Activated CD8-positive, alpha-beta memory T cell treated with anti-CD3 and anti-CD28 coated beads for 48 hours (primary cell): Measurements from ENCODE around the gene DUS1L.

Source experiments
- DNase-seq, 3 experiments: peaks; one replicate each; pipeline ENCODE4 v3.0.0-alpha.2; 2020; ENCODE audit warnings: low read depth in 2 of 3, low spot score in 2 of 3

The DUS1L gene

DNA sequence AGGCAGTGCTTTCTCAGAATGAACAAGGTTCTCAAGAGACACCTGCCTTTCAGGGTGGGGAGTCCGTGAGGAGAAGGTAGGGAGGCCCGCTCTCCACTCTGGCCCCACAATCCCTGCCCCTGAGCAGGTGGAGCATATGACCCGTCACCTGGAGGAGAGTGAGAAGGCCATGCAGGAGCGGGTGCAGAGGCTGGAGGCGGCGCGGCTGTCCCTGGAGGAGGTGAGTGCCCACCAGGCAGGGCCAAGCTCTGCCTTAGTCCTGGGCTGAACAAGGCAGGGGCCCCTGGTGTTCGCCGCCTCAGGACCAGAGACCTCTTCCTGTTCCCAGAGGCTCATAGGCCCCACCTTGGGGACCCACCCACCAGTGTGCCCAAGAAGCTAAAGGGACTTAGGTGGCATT, 36.6 kb downstream of the DUS1L start:
- no peak for DNase-seq

DNA sequence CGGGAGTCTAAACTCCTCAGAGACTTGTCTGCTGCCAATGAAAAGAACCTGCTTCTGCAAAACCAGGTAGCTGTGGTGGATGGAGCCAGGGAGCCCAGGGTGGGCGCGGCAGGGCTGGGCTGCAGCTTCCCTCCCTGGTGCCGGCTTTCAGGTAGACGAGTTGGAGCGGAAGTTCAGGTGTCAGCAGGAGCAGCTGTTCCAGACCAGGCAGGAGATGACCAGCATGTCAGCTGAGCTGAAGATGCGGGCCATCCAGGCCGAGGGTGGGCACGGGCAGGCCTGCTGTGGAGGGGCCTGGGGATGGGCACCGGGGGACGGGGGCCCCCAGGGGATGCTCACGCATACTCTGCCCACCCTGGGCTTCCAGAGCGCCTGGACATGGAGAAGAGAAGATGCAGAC, 37.4 kb downstream of the DUS1L start:
- DNase-seq, result no peak

DNA sequence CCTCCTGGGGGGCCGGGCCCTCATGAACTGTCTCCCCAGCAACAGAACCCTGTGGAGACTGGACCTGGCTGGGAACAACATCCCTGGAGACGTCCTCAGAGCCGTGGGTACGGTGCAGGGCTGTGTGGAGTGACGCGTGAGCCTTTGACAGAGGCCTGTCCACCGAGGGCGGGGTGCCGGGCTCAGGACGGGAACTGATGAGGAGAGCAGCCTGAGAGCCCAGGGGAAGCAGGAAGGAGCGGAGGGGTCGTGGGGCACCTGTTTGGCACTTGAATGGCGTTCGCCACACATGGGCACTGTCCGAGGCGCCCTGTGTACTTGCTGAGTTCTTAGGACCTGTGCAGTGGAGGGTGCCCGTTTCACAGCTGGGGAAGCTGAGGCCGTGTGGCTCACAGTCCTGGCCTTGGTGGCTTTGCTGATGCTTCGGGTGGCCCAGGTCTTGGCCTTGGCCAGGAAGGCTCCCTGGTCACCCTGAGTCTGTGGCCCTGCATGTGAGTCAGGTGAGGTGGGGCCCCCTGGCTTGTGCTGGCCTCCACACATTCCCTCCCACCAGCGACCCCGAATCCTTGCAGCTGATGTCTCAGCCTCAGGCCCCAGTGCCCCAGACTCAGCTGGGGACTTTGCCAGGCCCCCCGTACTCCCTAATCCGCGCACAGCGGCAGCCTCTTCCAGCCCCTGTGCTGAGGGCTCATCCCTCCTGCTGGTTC, 40.0 kb downstream of the DUS1L start:
- no peak for DNase-seq

DNA sequence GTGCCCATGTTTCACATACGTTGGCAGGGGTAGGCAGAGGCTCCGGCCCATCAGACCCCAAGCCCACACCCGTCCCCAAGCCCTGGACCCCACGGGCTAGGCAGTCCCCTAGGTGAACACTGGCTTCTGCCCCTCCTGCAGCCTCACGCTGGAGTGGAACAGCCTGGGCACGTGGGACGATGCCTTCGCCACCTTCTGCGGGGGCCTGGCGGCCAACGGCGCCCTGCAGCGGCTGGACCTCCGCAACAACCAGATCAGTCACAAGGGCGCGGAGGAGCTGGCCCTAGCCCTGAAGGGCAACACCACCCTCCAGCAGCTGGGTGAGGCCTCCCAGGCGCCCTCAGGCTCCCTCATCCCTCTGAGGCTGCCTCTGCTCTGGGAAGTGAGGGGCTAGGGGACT, 40.7 kb downstream of the DUS1L start:
- no peak for DNase-seq

DNA sequence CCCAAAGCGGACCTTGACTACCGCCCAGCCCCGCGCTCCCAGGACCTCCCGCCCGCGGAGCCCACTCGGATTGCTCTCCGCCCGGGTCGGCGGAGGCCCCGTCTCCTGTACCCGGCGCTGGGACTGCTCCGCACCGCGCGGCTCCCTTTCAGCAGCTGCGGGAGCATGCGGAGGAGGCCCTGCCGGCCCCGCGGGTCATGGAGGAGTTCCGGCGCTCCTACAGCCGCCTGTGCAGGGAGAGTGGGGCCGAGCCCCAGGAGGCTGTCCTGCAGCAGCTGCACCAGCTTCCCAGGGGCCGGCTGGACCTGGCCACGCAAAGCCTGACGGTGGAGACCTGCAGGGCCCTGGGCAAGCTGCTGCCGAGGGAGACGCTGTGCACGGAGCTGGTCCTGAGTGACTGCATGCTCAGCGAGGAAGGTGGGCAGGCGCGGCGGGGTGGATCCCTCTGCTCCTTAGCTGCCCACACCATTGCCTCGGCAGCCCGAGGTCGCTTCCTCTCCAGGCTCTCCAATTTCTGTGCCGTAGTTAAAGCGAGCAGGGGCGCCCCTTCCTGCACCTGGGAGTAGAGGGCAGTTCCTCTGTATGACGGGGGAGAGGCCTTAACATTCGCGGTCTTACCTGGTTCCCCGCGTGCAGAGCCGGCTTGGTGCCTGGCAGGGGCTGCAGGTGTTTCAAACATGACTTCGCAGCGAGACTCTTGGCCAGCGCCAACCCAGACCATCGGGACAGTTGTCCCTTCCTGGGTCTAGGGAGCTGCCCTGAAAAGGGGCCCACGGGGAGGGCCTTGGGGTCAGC, 42.0 kb downstream of the DUS1L start:
- peak in 1 of 3 experiments; percentile 22 for DNase-seq

DNA sequence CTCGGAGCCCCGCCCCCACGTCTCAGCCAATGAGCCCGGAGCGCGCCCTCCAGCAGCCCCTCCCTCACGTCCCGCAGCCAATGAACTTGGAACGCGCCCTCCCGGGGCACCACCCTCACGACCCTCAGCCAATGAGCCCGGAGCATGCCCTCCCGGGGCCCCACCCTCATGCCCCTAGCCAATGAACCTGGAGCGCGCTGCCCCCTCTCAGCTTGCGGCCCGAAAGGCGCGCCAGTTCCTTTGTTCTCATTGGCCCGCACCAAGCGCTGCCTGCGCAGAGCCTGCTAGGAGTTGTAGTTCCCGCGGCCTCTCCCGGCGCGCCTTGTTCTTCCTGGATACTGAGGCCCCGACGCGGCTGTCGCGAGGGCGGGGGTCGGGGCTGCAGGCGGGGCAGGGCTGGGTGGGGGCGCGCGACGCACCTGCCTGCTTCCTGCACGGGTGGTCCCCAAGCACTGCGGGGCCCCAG, 42.6 kb downstream of the DUS1L start, which contains the start of gene LRRC45:
Gene LRRC45 (plus strand): TSS at position 325 of the 466 bp plus-strand sequence. CDS start 339 bp downstream, outside the sequence.
- DNase-seq, result peak; percentile 95 to 100 (median 99)

DNA sequence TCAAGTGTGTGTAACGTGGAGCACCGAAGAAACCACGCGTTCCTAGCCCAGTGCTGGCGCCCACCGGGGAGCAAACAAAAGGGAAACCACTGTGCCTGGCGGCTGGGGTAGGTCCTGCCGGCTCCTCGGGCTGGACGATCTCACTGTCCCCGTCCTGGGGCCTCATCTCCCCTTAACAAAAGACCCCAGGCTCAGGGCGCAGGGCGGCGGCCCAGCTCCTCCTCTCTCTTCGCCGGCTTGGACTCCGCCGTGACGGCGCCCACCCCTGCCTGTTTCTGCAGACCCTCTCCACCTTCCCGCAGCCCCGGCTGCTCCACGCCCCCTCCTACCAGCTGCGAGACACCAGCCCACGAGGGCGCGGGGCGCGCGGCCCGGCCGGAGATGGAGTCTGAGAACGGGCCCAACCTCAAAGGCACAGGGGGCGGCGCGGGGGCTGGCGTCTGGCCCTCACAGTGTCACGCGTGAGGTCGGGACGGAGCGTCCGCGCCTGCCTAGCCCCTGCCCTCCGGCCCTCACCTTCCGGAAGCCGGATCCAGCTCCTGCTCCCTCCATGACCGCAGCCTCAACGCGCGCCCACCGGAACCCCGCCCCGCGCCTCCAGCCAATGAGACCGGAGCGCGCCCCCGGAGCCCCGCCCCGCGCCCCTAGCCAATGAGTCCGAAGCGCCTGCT, 43.2 kb downstream of the DUS1L start, which contains the start of gene CENPX:
Gene CENPX (minus strand): TSS at position 569 of the 671 bp plus-strand sequence. CDS start 17 bp downstream, at position 552.
- DNase-seq, result no peak

DNA sequence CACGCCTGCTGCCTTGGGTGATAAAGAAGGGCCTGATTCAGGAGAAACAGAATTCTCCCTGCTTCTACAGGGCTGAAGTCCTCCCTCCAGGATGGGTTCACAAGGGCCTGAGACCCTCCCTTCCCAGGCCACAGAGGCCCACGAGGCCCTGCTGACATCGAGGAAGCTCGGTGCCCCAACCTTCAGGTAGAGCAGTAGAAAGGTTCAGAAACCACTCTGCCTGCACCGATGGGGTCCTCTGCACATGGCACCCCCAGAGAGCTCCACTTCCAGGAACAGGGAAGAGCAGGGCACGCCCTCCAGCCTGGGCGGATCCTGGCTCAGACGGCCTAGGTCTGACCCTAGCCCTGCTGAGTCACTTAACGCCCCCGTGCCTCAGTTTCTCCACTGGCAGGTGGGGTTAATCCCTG, 43.7 kb downstream of the DUS1L start:
- no peak for DNase-seq

DNA sequence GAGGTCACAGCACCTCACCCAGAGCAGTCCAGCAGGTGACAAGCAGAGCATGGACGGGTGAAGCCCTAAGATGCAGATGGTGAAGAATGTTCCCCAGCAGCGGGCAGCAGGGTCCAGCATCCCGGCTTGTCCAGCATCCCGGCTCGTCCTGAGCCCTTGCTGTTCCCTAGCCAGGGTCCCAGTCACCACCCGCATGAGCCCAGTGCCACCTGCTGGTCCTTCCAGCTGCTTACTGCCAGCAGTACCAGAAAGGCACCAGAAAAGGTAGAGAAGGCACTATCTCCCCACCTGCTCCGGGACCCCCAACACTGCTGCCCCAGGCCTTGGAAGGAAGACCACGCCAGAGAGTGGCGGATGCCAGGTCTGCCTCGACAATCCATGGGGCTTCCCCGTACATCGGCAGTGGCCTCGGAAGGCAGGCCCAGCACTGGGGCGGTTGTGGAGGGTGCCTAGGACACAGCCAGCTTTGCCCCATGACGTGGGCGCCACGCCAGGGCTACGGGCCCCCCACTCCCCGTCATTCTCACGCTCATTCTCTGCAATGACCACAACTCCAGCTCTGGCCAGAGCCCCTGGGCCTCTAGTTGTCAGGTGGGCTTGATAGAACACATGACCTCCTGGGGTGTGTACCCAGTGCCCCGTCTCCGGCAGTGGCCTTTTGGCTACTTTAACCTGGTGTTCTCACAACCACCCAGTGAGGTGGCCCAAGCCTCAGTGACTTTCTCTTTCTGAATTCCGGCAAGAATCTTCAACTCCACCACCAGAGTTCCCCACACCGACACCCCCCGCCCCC, 44.3 kb downstream of the DUS1L start:
- DNase-seq, result peak in 1 of 3 experiments; percentile 35

DNA sequence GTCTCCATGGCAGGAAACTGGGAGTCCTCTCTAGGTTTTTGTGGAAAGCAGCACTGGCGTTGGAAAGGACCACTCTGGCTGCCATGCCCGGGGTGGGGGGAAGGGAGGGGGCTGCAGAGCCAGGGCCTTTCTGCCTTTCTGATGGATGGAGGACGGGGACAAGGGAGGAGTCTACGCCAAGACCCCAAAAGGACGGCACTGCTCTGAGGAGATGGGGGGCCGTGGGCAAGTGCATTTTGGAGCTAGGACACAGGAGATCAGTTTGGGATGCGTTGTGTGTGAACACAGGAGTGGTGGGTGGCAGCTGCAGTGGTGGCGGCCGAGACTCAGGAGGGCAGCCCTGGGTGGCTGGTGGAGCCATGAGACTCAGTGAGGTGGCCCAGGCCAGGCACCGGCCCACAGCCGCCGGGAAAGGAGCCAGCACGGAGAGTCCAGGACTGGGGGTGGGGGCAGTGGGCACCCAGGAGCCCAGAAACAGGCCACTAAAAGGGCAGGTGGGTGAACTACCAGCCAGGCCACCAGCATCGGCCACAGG, 45.0 kb downstream of the DUS1L start:
- no peak for DNase-seq

DNA sequence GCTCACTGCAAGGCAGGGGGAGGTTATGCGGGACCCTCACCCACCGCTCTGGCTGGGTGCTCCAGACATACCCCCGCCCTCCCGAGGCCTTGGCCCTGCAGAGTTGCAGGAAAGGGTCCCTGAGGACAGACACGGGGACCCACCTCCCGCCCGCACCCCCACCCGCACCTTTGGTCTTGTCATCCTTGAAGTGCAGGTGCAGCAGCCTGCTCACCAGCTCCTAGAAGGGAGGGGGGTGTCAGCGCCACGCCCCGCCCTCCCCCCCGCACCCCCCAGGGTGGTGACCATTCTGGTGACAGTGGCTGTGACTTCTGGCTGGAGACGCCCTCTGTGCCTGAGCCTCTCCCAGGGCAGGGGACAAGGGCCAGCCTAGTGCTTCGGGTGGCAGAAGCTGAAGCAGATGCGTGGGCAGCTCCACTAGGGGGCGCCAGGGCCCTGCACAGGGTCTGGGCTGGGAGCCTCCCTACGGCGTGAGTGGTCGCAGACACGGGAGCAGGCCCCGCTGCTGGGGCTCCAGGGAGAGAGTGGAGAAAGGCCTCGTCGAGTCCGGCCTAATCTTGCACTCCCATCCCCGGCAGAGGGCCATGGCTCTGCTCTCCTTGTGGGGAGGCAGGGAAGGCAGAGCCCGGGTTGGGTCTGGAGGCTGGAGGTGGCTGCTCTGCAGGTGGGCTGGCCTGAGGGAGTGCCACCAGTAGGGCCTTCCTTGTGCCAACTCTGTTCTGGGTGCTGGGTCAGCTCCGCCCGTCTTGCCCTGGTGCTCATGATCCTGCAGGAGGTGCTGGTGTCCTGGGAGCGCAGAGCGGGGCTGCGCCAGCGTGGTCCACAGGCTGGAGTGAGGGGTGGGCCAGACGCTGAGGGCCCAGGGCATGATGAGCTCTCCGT, 45.7 kb downstream of the DUS1L start:
- DNase-seq, result peak in 2 of 3 experiments; percentile 55 to 64

DNA sequence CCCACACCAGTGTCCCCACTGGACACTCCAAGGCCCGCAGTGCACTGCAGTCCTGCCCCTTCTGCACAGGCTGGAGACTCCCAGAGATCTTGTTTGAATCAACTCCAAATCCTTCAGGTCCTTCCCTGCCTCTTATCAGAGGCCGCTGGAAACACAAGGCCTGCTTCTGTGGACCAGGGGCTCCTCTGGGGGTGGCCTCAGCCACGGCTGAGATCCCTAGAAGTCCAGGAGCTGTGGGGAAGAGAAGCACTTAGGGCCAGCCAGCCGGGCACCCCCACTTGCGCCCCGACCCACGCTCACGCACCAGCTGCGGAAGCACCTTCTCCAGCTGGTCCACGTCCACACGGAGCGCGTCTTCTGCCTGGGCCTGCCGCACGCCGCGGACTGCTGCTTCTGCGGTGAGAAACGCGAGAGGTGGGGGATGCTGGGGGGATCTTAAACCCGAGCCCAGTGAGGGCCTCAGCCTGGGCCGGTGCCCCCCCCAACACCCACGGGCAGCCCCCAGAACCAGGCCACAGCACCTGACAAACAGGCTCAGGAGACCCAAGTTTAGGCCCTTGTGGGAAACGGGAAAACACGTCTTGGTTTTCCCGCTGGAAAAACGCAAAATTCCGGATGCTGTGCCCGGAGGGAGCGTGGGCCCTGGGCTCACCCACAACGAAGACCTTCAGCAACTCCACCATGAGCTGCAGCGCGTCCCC, 46.5 kb downstream of the DUS1L start:
- DNase-seq, result no peak

DNA sequence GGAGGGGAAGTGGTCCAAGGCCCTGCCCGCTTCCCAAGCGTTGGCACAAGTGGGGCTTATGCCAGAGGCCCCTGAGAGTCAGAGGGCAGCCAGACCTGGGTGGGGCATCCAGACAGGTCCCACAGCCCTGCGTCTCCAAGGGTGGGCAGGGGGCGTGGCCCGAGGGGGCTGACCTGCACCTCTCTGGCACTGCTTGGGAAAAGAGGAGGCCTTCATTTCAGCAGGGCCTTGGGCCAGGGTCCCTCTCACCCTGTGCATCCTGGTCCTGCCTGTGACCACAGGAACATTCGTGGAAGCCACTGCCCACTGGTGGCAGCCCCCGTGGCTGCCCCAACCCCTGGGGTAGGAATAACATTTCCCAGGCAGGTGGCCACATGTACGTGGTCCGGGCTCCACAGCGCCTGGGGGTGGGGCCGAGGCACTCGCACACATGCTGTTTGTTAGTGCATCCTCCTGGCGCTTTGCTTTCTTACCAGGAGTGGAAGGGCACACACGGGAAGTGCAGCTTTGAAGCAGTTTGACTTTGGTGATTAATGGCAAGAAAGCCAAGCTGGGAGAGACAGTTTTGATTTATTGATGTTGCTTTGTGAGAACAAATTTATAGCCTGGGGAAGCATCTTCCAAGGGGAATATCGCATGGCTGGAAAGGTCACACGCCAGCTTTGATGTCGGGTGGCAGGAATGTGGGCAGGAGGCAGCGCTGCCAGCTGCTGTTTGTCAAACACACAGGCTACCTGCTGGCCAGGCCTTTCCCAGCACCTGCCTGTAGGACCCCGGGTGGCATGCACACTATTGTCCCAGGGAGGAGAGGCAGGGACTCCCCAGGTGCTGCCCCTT, 47.2 kb downstream of the DUS1L start:
- no peak for DNase-seq

DNA sequence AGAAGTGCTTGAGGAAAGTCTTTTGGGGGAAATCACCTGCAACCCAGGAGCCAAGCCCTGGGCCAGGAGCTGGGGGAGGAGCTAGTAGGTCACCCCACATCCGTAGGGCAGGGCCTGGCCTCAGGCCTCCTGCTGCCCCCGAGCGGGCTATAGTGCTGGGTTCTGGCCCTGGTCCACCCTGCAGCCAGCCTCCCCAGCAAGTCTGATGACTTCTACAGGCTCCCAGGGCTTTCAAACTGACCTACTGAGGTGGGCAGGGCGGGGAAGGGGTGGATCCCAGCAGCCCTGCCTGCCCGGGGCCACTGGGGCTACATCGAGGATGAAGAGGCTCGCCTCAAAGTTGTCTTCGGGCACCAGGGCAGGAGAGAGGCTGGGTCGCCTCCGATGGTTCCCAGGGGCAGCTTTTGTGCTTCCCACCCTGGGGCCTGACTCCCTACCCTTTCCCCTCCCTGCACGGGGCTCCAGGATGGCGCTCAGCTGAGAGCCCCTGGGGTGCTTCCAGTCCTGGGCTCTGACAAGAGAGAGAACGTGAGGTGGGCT, 47.9 kb downstream of the DUS1L start:
- DNase-seq, result no peak

DNA sequence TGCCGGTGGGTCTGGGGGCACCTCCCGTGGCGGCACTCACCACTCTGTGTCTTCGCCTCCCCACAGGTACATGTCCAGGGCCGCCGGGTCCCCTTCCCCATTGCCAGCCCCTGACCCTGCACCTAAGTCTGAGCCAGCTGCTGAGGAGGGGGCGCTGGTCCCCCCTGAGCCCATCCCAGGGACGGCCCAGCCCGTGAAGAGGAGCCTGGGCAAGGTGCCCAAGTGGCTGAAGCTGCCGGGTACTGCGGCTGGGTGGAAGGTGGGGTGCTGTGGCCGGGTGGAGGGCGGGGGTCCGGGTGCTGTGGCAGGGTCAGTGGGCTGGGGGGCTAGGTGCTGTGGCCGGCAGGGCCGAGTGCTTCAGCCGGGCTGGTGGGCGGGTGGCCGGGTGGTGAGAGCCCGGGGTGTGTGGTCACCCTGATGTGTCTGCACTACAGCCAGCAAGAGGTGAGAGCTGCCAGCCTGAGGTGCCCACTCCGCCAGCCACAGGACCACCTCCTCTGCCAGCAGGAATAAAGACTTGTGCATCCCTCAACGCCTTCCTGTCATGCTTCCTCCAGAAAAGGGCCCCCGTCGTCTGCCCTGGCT, 48.6 kb downstream of the DUS1L start:
- DNase-seq, result no peak

DNA sequence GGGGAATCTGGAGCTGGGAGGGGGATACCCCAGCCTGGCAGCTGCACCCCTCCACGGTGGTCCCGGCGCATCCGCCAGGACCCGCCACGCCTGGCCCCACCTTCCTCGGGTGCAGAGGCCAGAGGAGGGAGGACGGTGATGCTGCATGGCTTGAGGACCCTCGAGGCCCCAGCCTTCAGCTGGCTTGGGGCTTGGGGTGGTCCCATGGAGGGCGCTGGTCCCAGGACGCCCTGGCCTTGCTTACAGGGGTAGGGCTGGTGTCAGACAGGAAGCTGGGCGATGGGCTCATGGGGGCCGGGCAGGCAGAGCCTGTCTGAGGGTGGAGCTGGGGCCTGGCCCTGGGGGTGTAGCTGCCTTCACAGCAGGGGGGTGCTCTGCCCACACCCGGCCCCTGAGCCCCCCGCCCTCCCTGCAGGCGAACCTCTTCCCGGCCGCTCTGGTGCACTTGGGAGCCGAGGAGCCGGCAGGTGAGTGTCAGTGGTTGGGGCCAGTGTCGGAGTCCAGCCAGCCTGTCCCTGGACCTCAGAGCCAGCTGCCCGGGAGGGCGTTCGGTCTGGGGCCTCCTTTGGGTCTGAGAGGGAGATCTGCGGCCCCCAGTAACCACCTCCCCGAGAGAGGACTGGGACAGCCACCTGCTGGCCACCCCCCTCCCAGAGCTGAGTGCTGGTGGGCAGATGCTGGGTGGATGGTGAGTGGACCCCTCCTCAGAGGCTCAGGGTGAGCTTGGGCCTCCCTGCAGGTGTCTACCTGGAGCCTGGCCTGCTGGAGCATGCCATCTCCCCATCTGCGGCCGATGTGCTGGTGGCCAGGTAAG, 49.3 kb downstream of the DUS1L start:
- no peak for DNase-seq
